Left colon (tissue), 2 donors: ENCODE data around the gene C16orf54. TPM values are rescaled to one million over a fixed set of nuclear protein-coding genes. Genes with fewer than 3 reads are reported as not detected.
"Not testable (repeated sequence)": the region's sequence is repeated elsewhere in the genome, so short reads cannot be mapped to it uniquely, and the experiment has no call there.

ENCODE experiments used
- ATAC-seq: fragments of 200-7000 bp; cut with Tn5 transposase; one replicate; pipeline ENCODE4 v1.9.1; 2020; ENCODE audit warnings: mild to moderate bottlenecking, moderate library complexity
- DNase-seq, 2 donors: peaks; one replicate each; pipeline ENCODE4 v3.0.0-alpha.2; 2020
- intact Hi-C, 2 donors: fragments of 100-400 bp; cut with DNase I in 1 of 2; cut with micrococcal nuclease in 1 of 2; formaldehyde crosslinking; loops; one replicate each; pipeline versions ENCODE4 v1.11.2 to v1.14.0; 2022; cut with DNase I, micrococcal nuclease
- total RNA-seq, 2 donors: library from RNA; stranded (reverse); fragmentation: NEBNext Ultra II Directional; extraction: Animal tissue kit (Norgen Biotek cat#: 25700); gene quantifications; one replicate each; pipeline ENCODE4 v1.2.1, GENCODE V29; 2021
- donor health status: DM: no; HTN: no; CAD: no.
- donor health status: DM: yes; HTN: yes; CAD: no.

C16orf54 gene
- total RNA-seq, 2 donors from 2014 or later, result 1.6 to 3.2 TPM

GRCh38 chr16:29696881-29697331 lies 48.9 kb downstream of the C16orf54 start:
- ATAC-seq, result no peak
- intact Hi-C loops, result no loop called here
- DNase-seq, result no peak

DNA sequence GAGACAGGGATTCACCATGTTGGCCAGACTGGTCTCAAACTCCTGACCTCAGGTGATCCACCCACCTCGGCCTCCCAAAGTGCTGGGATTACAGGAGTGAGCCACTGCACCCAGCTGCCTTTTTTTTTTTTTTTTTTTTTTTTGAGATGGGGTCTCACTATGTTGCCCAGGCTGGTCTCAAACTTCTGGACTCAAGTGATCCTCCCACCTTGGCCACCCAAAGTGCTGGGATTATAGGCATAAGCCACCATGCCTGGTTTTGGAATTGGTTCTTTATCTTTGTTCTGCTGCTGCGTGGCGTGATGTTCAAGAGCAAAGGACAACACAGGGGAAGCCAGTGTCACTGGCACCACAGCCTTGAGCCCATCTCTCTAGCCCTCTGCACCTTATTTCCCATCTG lies 50.1 kb downstream of the C16orf54 start:
- DNase-seq, intact Hi-C loops, ATAC-seq: not testable (repeated sequence)

DNA sequence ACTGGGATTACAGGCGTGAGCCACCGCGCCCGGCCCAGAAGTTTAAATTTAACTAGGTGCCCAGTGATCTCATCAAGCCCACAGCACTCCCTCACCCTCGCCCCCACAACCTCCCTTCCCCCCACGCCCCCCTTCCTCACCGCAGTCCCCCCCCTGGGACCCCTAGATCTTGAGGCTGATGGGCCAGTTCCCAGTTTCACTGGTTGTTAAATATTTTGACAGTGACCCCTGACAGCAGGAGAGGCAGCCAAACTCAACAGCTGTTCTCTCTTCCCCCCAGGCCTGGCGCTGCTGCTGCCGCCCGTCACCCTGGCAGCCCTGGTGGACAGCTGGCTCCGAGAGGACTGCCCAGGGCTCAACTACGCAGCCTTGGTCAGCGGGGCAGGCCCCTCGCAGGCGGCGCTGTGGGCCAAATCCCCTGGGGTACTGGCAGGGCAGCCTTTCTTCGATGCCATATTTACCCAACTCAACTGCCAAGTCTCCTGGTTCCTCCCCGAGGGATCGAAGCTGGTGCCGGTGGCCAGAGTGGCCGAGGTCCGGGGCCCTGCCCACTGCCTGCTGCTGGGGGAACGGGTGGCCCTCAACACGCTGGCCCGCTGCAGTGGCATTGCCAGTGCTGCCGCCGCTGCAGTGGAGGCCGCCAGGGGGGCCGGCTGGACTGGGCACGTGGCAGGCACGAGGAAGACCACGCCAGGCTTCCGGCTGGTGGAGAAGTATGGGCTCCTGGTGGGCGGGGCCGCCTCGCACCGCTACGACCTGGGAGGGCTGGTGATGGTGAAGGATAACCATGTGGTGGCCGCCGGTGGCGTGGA lies 51.2 kb downstream of the C16orf54 start:
- intact Hi-C loops, result no loop called here
- ATAC-seq (no peak), DNase-seq (no peak)

DNA sequence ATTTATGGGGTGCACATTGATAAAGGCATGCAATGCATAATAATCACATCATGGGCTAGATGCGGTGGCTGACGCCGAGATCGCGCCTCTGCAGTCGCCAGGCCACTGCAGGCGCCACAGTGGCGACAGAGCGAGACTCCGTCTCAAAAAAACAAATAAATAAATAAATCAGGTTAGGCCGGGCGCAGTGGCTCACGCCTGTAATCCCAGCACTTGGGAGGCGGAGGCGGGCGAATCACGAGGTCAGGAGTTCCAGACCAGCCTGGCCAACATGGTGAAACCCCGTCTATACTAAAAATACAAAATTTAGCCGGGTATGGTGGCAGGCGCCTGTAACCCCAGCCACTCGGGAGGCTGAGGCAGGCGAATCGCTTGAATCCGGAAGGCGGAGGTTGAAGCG lies 53.2 kb downstream of the C16orf54 start:
- intact Hi-C loops, result not testable (repeated sequence)

More for the DNA sequence above, 53.2 kb downstream of the C16orf54 start:
- not testable (repeated sequence) for DNase-seq, ATAC-seq

Other genes starting within 250 kb of the C16orf54 start
- 100 to 1,000 TPM in 1 of 2 donors, 10 to 100 TPM in 1; 89.1 to 109 TPM for gene NPIPB12, start 239.6 kb downstream of the C16orf54 start, total RNA-seq
- 1 to 10 TPM; 1.8 to 3.5 TPM for gene SPN, start 82.7 kb downstream of the C16orf54 start, total RNA-seq
- gene QPRT, start 66.8 kb downstream of the C16orf54 start, total RNA-seq, result 10 to 100 TPM; 44.9 to 47.4 TPM
- gene ZG16, start 32.3 kb upstream of the C16orf54 start, total RNA-seq, result 1,000 to 10,000 TPM; 1,315 to 1,793 TPM
- gene KIF22, start 44.8 kb upstream of the C16orf54 start, total RNA-seq, result 10 to 100 TPM; 53.0 to 55.2 TPM
- gene MAZ, start 60.5 kb upstream of the C16orf54 start, total RNA-seq, result 100 to 1,000 TPM; 252 to 365 TPM
- 1 to 10 TPM; 1.3 to 2.0 TPM for gene PRRT2, start 66.2 kb upstream of the C16orf54 start, total RNA-seq
- gene PAGR1, start 70.2 kb upstream of the C16orf54 start, total RNA-seq, result 10 to 100 TPM; 16.8 to 17.4 TPM
- 100 to 1,000 TPM; 467 to 578 TPM for gene MVP, start 74.5 kb upstream of the C16orf54 start, total RNA-seq
- 10 to 100 TPM; 62.9 to 85.3 TPM for gene CDIPT, start 117.2 kb upstream of the C16orf54 start, total RNA-seq
- 10 to 100 TPM; 11.1 to 13.0 TPM for gene SEZ6L2, start 153.6 kb upstream of the C16orf54 start, total RNA-seq
- gene ASPHD1, start 154.5 kb upstream of the C16orf54 start, total RNA-seq, result 1 to 10 TPM; 1.7 to 2.0 TPM
- 10 to 100 TPM; 22.2 to 35.2 TPM for gene KCTD13, start 180.2 kb upstream of the C16orf54 start, total RNA-seq
- gene TMEM219, start 216.1 kb upstream of the C16orf54 start, total RNA-seq, result 100 to 1,000 TPM; 187 to 192 TPM
- gene TAOK2, start 227.9 kb upstream of the C16orf54 start, total RNA-seq, result 10 to 100 TPM; 44.5 TPM
- gene HIRIP3, start 249.6 kb upstream of the C16orf54 start, total RNA-seq, result 10 to 100 TPM in 1 of 2 donors, 1 to 10 TPM in 1; 7.6 to 11.9 TPM